ENCODE results near the gene C5orf63.
A peak's percentile ranks its signal among the peaks of the same experiment; 100 is the strongest.
"Not testable (repeated sequence)": the region's sequence is repeated elsewhere in the genome, so short reads cannot be mapped to it uniquely, and the experiment has no call there.

C5orf63 gene

GRCh38 chr5:127031147-127031862 lies 42.0 kb downstream of the C5orf63 start:
- DNase-seq (ENCODE audit: low spot score) = no peak

- peak; percentile 95 for DNase-seq (ENCODE audit: low spot score)
Measured at GRCh38 chr5:127030259-127031146, 42.8 kb downstream of the C5orf63 start, which contains the start of gene MARCHF3. MARCHF3 (minus strand) TSS chr5:127030558; CDS start chr5:126918171, 112,387 bp downstream.

- DNase-seq (ENCODE audit: low spot score) = peak; percentile 78
Measured at GRCh38 chr5:127029581-127030258, 43.6 kb downstream of the C5orf63 start.

- peak; percentile 55 for DNase-seq (ENCODE audit: low spot score)
Measured at GRCh38 chr5:127028822-127029457, 44.4 kb downstream of the C5orf63 start.

GRCh38 chr5:127027539-127027938 lies 45.8 kb downstream of the C5orf63 start:
- no peak for DNase-seq (ENCODE audit: low spot score)

GRCh38 chr5:127026166-127026565 lies 47.1 kb downstream of the C5orf63 start:
- no peak for DNase-seq (ENCODE audit: low spot score)

- DNase-seq (ENCODE audit: low spot score) = no peak
Measured at GRCh38 chr5:127025467-127025866, 47.8 kb downstream of the C5orf63 start.

GRCh38 chr5:127024821-127025220 lies 48.5 kb downstream of the C5orf63 start:
- no peak for DNase-seq (ENCODE audit: low spot score)

- DNase-seq (ENCODE audit: low spot score) = not testable (repeated sequence)
Measured at GRCh38 chr5:127023552-127024191, 49.6 kb downstream of the C5orf63 start.

- no peak for DNase-seq (ENCODE audit: low spot score)
Measured at GRCh38 chr5:127022846-127023245, 50.5 kb downstream of the C5orf63 start.

GRCh38 chr5:127019928-127020327 lies 53.4 kb downstream of the C5orf63 start:
- no peak for DNase-seq (ENCODE audit: low spot score)

- DNase-seq (ENCODE audit: low spot score) = not testable (repeated sequence)
Measured at GRCh38 chr5:127016722-127017121, 56.6 kb downstream of the C5orf63 start.

GRCh38 chr5:127015716-127016115 lies 57.6 kb downstream of the C5orf63 start:
- DNase-seq (ENCODE audit: low spot score) = no peak

GRCh38 chr5:127014573-127014972 lies 58.7 kb downstream of the C5orf63 start:
- DNase-seq (ENCODE audit: low spot score) = no peak

- no peak for DNase-seq (ENCODE audit: low spot score)
Measured at GRCh38 chr5:127013407-127013806, 59.9 kb downstream of the C5orf63 start.

GRCh38 chr5:127012916-127013315 lies 60.4 kb downstream of the C5orf63 start:
- DNase-seq (ENCODE audit: low spot score) = no peak

- DNase-seq (ENCODE audit: low spot score) = no peak
Measured at GRCh38 chr5:127011961-127012644, 61.2 kb downstream of the C5orf63 start.

GRCh38 chr5:127011153-127011552 lies 62.1 kb downstream of the C5orf63 start:
- no peak for DNase-seq (ENCODE audit: low spot score)

GRCh38 chr5:127010362-127010761 lies 62.9 kb downstream of the C5orf63 start:
- DNase-seq (ENCODE audit: low spot score) = no peak

GRCh38 chr5:127009784-127010183 lies 63.5 kb downstream of the C5orf63 start:
- no peak for DNase-seq (ENCODE audit: low spot score)

Data from hematopoietic multipotent progenitor cell treated with erythropoietin and hydrocortisone succinate and interleukin-3 and kit ligand, for 15 days (in vitro differentiated cells).